HEK293 (cell line): ENCODE measurements around the gene SELENBP1.

ENCODE experiments used
- TCF7L2 ChIP-seq: IDR thresholded peaks from 2 replicates; pipeline ENCODE4 v1.6.1; 2011; ENCODE audit warnings: low read depth, mild to moderate bottlenecking, inconsistent platforms, low read length, moderate library complexity, borderline replicate concordance
- ZNF37A ChIP-seq: fragments of 450-650 bp; IDR thresholded peaks from 2 replicates; pipeline ENCODE4 v1.5.1; 2018; ENCODE audit warnings: missing biosample characterization, missing genetic modification characterization
- TF ChIP-seq, protein P1 (sequence below): fragments of 450-650 bp; formaldehyde crosslinking; IDR thresholded peaks from 2 replicates; pipeline ENCODE4 v1.5.1; 2016; ENCODE audit warnings: missing biosample characterization, missing genetic modification characterization
- TF ChIP-seq, protein P2 (sequence below): fragments of 450-650 bp; formaldehyde crosslinking; IDR thresholded peaks from 2 replicates; pipeline ENCODE4 v1.5.1; 2016; ENCODE audit warnings: missing biosample characterization, missing genetic modification characterization, low read depth
- TF ChIP-seq, protein P3 (sequence below): fragments of 450-650 bp; formaldehyde crosslinking; IDR thresholded peaks from 2 replicates; pipeline ENCODE4 v1.5.1; 2016; ENCODE audit warnings: missing biosample characterization, missing genetic modification characterization

DNA sequence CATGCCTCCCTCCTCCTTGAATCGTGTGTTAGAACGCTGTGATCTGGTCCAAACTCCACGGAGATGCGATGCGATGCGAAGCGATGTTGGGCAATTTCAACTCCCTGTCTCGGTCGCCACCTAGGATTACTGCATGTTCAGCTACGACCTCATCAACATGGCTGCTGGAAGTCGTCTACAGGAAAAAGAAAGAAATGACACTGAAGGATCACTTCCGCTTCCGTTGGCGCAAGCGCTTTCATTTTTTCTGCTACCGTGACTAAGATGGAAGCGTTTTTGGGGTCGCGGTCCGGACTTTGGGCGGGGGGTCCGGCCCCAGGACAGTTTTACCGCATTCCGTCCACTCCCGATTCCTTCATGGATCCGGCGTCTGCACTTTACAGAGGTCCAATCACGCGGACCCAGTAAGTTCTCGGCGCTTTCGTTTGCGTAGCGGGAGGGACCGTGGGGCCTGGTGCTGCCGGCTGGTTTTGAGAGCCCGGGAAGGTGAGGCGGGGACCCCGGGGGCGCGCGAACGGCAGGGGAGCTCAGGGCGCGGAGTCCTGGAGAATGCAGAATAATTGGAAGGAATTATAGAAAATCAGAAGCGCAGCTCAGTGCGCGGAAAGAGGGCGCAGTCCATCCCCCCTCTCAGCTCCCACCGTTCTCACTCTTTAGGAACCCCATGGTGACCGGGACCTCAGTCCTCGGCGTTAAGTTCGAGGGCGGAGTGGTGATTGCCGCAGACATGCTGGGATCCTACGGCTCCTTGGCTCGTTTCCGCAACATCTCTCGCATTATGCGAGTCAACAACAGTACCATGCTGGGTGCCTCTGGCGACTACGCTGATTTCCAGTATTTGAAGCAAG is 27.0 kb upstream of the SELENBP1 start, which contains the start of gene PSMB4:
- TF ChIP-seq, protein P1, sequence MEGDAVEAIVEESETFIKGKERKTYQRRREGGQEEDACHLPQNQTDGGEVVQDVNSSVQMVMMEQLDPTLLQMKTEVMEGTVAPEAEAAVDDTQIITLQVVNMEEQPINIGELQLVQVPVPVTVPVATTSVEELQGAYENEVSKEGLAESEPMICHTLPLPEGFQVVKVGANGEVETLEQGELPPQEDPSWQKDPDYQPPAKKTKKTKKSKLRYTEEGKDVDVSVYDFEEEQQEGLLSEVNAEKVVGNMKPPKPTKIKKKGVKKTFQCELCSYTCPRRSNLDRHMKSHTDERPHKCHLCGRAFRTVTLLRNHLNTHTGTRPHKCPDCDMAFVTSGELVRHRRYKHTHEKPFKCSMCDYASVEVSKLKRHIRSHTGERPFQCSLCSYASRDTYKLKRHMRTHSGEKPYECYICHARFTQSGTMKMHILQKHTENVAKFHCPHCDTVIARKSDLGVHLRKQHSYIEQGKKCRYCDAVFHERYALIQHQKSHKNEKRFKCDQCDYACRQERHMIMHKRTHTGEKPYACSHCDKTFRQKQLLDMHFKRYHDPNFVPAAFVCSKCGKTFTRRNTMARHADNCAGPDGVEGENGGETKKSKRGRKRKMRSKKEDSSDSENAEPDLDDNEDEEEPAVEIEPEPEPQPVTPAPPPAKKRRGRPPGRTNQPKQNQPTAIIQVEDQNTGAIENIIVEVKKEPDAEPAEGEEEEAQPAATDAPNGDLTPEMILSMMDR (tag by site-specific recombination) = peak; percentile 92
- no peak for TF ChIP-seq TCF7L2
- TF ChIP-seq, protein P2, sequence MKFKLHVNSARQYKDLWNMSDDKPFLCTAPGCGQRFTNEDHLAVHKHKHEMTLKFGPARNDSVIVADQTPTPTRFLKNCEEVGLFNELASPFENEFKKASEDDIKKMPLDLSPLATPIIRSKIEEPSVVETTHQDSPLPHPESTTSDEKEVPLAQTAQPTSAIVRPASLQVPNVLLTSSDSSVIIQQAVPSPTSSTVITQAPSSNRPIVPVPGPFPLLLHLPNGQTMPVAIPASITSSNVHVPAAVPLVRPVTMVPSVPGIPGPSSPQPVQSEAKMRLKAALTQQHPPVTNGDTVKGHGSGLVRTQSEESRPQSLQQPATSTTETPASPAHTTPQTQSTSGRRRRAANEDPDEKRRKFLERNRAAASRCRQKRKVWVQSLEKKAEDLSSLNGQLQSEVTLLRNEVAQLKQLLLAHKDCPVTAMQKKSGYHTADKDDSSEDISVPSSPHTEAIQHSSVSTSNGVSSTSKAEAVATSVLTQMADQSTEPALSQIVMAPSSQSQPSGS = no peak
- TF ChIP-seq, protein P3, sequence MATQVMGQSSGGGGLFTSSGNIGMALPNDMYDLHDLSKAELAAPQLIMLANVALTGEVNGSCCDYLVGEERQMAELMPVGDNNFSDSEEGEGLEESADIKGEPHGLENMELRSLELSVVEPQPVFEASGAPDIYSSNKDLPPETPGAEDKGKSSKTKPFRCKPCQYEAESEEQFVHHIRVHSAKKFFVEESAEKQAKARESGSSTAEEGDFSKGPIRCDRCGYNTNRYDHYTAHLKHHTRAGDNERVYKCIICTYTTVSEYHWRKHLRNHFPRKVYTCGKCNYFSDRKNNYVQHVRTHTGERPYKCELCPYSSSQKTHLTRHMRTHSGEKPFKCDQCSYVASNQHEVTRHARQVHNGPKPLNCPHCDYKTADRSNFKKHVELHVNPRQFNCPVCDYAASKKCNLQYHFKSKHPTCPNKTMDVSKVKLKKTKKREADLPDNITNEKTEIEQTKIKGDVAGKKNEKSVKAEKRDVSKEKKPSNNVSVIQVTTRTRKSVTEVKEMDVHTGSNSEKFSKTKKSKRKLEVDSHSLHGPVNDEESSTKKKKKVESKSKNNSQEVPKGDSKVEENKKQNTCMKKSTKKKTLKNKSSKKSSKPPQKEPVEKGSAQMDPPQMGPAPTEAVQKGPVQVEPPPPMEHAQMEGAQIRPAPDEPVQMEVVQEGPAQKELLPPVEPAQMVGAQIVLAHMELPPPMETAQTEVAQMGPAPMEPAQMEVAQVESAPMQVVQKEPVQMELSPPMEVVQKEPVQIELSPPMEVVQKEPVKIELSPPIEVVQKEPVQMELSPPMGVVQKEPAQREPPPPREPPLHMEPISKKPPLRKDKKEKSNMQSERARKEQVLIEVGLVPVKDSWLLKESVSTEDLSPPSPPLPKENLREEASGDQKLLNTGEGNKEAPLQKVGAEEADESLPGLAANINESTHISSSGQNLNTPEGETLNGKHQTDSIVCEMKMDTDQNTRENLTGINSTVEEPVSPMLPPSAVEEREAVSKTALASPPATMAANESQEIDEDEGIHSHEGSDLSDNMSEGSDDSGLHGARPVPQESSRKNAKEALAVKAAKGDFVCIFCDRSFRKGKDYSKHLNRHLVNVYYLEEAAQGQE (tag by site-specific recombination) = no peak
- TF ChIP-seq ZNF37A (tag by site-specific recombination) = no peak
